ENCODE data around the gene ATP10B.
"Not testable (repeated sequence)": the region's sequence is repeated elsewhere in the genome, so short reads cannot be mapped to it uniquely, and the experiment has no call there.

The ATP10B gene, protein sequence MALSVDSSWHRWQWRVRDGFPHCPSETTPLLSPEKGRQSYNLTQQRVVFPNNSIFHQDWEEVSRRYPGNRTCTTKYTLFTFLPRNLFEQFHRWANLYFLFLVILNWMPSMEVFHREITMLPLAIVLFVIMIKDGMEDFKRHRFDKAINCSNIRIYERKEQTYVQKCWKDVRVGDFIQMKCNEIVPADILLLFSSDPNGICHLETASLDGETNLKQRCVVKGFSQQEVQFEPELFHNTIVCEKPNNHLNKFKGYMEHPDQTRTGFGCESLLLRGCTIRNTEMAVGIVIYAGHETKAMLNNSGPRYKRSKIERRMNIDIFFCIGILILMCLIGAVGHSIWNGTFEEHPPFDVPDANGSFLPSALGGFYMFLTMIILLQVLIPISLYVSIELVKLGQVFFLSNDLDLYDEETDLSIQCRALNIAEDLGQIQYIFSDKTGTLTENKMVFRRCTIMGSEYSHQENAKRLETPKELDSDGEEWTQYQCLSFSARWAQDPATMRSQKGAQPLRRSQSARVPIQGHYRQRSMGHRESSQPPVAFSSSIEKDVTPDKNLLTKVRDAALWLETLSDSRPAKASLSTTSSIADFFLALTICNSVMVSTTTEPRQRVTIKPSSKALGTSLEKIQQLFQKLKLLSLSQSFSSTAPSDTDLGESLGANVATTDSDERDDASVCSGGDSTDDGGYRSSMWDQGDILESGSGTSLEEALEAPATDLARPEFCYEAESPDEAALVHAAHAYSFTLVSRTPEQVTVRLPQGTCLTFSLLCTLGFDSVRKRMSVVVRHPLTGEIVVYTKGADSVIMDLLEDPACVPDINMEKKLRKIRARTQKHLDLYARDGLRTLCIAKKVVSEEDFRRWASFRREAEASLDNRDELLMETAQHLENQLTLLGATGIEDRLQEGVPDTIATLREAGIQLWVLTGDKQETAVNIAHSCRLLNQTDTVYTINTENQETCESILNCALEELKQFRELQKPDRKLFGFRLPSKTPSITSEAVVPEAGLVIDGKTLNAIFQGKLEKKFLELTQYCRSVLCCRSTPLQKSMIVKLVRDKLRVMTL (N-terminal part only)

GRCh38 chr5:160852049-160852448 is at the start of gene ATP10B:
TSS of gene ATP10B (minus strand) at chr5:160852211. CDS start at chr5:160688074, 164,137 bp downstream.
- no peak within 1 kb of the TSS for H3K27ac ChIP-seq
- TF ChIP-seq ZFX (IDR thresholded peaks at IDR 0.05) (no peak), CTCF (conservative IDR thresholded peaks at IDR 0.05) (no peak)

GRCh38 chr5:160901656-160902055 is 49.6 kb upstream of the ATP10B start:
- TF ChIP-seq ZFX (IDR thresholded peaks at IDR 0.05) (no peak), CTCF (conservative IDR thresholded peaks at IDR 0.05) (no peak)
- H3K27ac ChIP-seq = no peak overlapping the region

DNA sequence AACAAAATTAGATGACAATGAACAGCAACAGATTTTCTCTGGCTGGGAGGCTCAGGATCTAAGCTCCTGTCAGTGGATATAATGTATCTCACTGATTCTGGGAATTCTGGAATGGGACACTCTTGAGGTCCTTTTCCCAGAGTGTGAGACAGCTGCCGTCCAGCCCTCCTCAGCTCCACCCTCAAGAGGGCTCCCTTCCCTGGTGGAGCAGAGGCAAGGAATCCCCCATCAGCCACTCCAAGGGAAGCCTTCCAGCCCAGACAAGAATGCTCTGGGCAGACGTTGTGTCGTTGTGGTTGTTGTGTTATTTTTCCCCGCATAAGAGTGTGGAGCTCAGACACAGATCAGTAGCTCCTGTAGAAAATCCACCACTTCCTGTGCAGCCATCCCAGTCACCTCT is 47.7 kb upstream of the ATP10B start:
- TF ChIP-seq ZFX (IDR thresholded peaks at IDR 0.05) (no peak), CTCF (conservative IDR thresholded peaks at IDR 0.05) (no peak)
- no peak overlapping the region for H3K27ac ChIP-seq

GRCh38 chr5:160893180-160893964 is 41.4 kb upstream of the ATP10B start:
- H3K27ac ChIP-seq = not testable (repeated sequence)

- H3K27ac ChIP-seq = no peak overlapping the region
- no peak for TF ChIP-seq ZFX (IDR thresholded peaks at IDR 0.05)
- TF ChIP-seq CTCF (conservative IDR thresholded peaks at IDR 0.05) = no peak
Observed at GRCh38 chr5:160887780-160888179, 35.8 kb upstream of the ATP10B start.

- not testable (repeated sequence) for H3K27ac ChIP-seq
Observed at GRCh38 chr5:160873560-160874200, 21.7 kb upstream of the ATP10B start.

- TF ChIP-seq CTCF (conservative IDR thresholded peaks at IDR 0.05) (no peak), ZFX (IDR thresholded peaks at IDR 0.05) (no peak)
- H3K27ac ChIP-seq = no peak overlapping the region; the same call in 1 of the 2 replicates
Observed at GRCh38 chr5:160869989-160870521, 18.0 kb upstream of the ATP10B start.
